Measurements from ENCODE around the gene ZNF638. TPM values are rescaled to one million over a fixed set of nuclear protein-coding genes. Genes with fewer than 3 reads are reported as not detected.
A peak's percentile ranks its signal among the peaks of the same experiment; 100 is the strongest.
"Not testable (repeated sequence)": the region's sequence is repeated elsewhere in the genome, so short reads cannot be mapped to it uniquely, and the experiment has no call there.

Gene ZNF638
- total RNA-seq, 4 donors from 2014 or later = 154 to 299 (median 202) TPM

DNA sequence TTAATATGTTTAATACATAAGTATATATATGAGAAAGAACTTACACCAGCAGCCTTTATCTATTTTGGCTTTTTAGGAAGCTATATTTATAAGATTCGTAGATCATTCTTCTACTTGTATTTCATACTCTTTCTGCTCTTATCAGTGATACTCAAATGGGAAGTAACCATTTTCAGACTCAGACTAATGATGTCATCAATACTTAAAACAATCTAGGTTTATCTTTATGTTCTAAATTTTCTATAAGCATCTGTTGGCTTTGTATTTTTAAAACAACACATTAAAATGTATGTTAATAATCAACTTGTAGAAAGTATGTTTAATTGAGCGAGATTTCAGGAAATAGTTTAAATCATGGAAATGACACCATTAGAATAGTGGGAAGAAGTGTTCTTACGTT is 70.8 kb downstream of the ZNF638 start:
- H3K36me3 ChIP-seq = peaks cover 28 to 29% of the 10 kb centered on the region in 2 donors
- WGBS, 2 donors = 96 to 97% methylated on average over 3 of the region's 3 CpGs
- TF ChIP-seq POLR2A (IDR thresholded peaks at IDR 0.05) = no peak
- TF ChIP-seq, protein P1, sequence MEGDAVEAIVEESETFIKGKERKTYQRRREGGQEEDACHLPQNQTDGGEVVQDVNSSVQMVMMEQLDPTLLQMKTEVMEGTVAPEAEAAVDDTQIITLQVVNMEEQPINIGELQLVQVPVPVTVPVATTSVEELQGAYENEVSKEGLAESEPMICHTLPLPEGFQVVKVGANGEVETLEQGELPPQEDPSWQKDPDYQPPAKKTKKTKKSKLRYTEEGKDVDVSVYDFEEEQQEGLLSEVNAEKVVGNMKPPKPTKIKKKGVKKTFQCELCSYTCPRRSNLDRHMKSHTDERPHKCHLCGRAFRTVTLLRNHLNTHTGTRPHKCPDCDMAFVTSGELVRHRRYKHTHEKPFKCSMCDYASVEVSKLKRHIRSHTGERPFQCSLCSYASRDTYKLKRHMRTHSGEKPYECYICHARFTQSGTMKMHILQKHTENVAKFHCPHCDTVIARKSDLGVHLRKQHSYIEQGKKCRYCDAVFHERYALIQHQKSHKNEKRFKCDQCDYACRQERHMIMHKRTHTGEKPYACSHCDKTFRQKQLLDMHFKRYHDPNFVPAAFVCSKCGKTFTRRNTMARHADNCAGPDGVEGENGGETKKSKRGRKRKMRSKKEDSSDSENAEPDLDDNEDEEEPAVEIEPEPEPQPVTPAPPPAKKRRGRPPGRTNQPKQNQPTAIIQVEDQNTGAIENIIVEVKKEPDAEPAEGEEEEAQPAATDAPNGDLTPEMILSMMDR (IDR thresholded peaks at IDR 0.05) = no peak

DNA sequence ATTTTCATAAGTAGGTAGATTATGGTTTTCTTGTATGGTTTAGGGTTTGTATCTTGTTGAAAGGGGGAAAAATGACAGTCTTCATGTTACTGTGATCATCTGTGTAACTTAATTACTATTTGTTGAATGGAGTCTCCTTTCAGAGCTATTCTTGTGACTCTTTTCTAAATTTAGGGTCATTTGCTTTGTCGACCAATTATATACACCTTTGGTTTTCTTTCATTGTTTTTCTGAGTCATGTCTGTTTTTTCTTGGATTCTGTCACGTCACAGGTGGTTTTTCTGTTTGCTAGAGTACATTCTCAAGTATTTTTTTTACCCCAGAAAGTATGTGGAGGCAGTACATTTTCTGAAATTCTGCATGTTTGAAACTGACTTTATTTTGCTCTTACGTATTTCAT is 78.0 kb downstream of the ZNF638 start:
- no peak overlapping the region for H3K4me3 ChIP-seq (replicated peaks in 1 of 3)
- H3K27ac ChIP-seq = peak overlapping the region in 1 of 3 donors; percentile 12
- peaks cover 22 to 29% of the 10 kb centered on the region in 2 donors for H3K36me3 ChIP-seq
- 87 to 94% methylated on average over 3 of the region's 3 CpGs for WGBS, 2 donors
- H3K9me3 ChIP-seq = no peaks in the 10 kb centered on the region
- H3K27me3 ChIP-seq = no peaks in the 10 kb centered on the region
- no peak for DNase-seq
- no peak for TF ChIP-seq POLR2A (IDR thresholded peaks at IDR 0.05)
- TF ChIP-seq, protein P1 (IDR thresholded peaks at IDR 0.05) = no peak
- intact Hi-C loops (cut with DNase I) = no loop called here
- H3K4me1 ChIP-seq = no peaks in the 10 kb centered on the region

More for the DNA sequence above, 70.8 kb downstream of the ZNF638 start:
- no peak overlapping the region for H3K4me3 ChIP-seq (replicated peaks in 1 of 3)
- no peaks in the 10 kb centered on the region for H3K9me3 ChIP-seq
- H3K27me3 ChIP-seq = no peaks in the 10 kb centered on the region
- H3K4me1 ChIP-seq = no peaks in the 10 kb centered on the region
- no peak overlapping the region for H3K27ac ChIP-seq
- intact Hi-C loops (cut with DNase I) = no loop called here
- no peak for DNase-seq

DNA sequence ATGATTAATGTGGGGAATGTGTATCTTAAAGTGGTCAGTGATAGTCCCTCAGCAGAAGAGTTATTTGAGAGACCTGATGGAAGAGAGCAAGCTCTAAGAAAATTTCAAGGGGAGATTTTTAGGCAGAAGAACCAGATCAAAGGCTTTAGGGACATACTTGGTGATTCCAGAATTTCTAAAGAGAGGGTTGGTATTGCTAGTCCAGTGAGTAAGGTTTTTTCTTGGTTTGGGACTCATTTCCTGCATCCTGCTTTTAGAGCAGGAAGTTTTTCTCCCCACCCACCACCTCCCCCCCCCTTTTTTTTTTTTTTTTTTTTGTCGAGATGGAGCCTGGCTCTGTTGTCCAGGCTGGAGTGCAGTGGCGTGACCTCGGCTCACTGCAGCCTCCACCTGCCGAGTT is 79.1 kb downstream of the ZNF638 start:
- H3K27ac ChIP-seq = no peak overlapping the region

GRCh38 chr2:71416866-71417265 is 85.3 kb downstream of the ZNF638 start:
- peak; percentile 49 to 54 for DNase-seq
- H3K4me1 ChIP-seq; H3K27me3 ChIP-seq; H3K36me3 ChIP-seq; H3K9me3 ChIP-seq; intact Hi-C loops (cut with DNase I): not testable (repeated sequence)
- Histone ChIP-seq H3K4me3 (replicated peaks in 1 of 3) (peak overlapping the region in 1 of 3 donors; percentile 2), H3K27ac (peak overlapping the region in 1 of 3 donors; percentile 41)
- no CpG with 5 or more reads among the region's 15 CpGs for WGBS, 2 donors

More for the DNA sequence above, 79.1 kb downstream of the ZNF638 start:
- Histone ChIP-seq H3K9me3 (no peaks in the 10 kb centered on the region), H3K27me3 (no peaks in the 10 kb centered on the region), H3K36me3 (peaks cover 12 to 20% of the 10 kb centered on the region in 2 donors), H3K4me3 (replicated peaks in 1 of 3) (no peak overlapping the region), H3K4me1 (no peaks in the 10 kb centered on the region)
- WGBS, 2 donors = 88 to 92% methylated on average over 4 of the region's 4 CpGs
- DNase-seq = no peak
- TF ChIP-seq, protein P1 (IDR thresholded peaks at IDR 0.05) = no peak
- no peak for TF ChIP-seq POLR2A (IDR thresholded peaks at IDR 0.05)
- intact Hi-C loops (cut with DNase I) = no loop called here

GRCh38 chr2:71417300-71418202 is 86.0 kb downstream of the ZNF638 start:
- intact Hi-C loops (cut with DNase I) = no loop called here
- no peaks in the 10 kb centered on the region for H3K27me3 ChIP-seq

More at GRCh38 chr2:71417300-71418202, 86.0 kb downstream of the ZNF638 start:
- H3K9me3 ChIP-seq = no peaks in the 10 kb centered on the region
- no peak for DNase-seq
- H3K4me1 ChIP-seq = peaks cover 5 to 8% of the 10 kb centered on the region in 2 donors
- H3K4me3 ChIP-seq (replicated peaks in 1 of 3) = peak overlapping the region in 1 of 3 donors; percentile 2
- 13 to 33% methylated on average over 7 to 8 of the region's 16 CpGs for WGBS, 2 donors
- no peak for TF ChIP-seq POLR2A (IDR thresholded peaks at IDR 0.05)
- TF ChIP-seq, protein P1 (IDR thresholded peaks at IDR 0.05) = no peak
- no peaks in the 10 kb centered on the region for H3K36me3 ChIP-seq
- H3K27ac ChIP-seq = peak overlapping the region; percentile 8 to 41 (median 23)

Measured in thyroid gland (tissue), 4 donors.